Right lung (tissue), 5 donors: ENCODE results near the gene POU2F1. TPM values are rescaled to one million over a fixed set of nuclear protein-coding genes. Genes with fewer than 3 reads are reported as not detected.

ENCODE experiments used
- DNase-seq, 2 donors: peaks; one replicate each; pipeline ENCODE4 v3.0.0-alpha.2; 2013
- polyA plus RNA-seq, 5 donors: library from polyadenylated mRNA; unstranded; fragments of 120-200 nt; gene quantifications; one replicate each; pipeline versions ENCODE4 v1.2.1 to v1.2.3, GENCODE V29; 2013; ENCODE audit warnings: inconsistent platforms in 1 of 5, low replicate concordance in 1 of 5; ENCODE audit not compliant: insufficient read length in 5 of 5, insufficient read depth in 1 of 5

POU2F1 gene
- polyA plus RNA-seq, 5 donors, result 8.6 to 15.8 (median 13.6) TPM

GRCh38 chr1:167419245-167419644 lies 198.6 kb downstream of the POU2F1 start:
- DNase-seq, result no peak

DNA sequence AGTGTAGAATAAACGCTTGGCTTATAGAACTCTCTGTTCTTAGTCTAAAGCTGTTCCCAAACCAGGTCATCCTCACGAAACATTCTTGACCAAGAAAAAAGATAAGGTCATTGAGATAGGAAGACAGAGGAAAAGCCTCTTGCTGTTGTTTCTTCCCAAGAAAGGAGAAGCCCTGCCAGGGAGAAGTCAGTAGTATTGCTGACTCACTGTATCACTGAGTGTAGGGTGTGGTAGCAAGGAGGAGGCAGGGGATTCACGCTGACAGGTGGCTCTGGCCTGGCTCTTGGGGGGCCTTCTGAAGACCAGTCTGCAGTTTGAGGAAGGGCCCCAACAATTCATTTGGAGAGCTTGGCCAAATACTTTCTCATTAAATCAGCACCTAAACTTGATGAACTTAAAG lies 199.8 kb downstream of the POU2F1 start:
- no peak for DNase-seq

- DNase-seq, result no peak
These were observed 203.3 kb downstream of the POU2F1 start for GRCh38 chr1:167423684-167424619.

DNA sequence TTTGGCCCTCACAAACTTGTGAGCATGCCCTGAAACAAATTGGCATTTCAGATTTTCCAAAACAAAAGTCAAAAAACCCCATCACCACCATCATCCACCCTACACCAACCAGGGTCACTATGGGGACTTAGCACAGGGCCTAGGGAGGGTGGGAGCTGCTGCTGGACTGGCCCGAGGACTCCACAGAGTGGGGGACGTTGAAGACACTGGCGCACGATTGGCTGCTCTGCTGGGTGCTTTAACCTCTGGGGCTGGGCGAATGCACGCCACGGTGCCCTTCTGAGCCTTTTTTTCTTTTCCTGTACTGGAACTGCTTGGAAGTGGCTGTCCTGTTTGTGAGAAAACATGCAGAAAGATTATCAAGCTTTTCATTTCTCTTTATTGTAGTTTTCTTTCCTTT lies 204.8 kb downstream of the POU2F1 start:
- no peak for DNase-seq

DNA sequence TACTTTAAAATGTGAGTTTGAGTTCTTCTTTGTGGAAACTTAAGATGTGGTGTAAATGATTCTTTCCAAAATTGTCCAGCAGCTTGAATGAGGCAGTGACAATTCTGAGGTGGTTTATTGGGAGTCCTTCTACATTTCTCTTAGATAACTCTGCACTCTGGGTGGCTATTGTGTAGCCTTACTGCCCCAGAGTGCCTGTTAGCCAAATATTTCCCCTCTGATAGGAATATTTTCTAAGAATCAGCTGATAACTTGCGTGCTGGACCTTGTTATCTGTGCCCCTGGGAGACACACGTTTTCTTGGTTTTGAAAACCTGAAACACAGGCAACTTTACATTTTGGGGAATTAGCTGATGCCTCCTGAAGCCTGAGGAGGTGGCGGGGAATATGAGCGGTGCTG lies 206.0 kb downstream of the POU2F1 start:
- DNase-seq, result no peak

GRCh38 chr1:167427848-167428247 lies 207.2 kb downstream of the POU2F1 start:
- DNase-seq, result no peak

DNA sequence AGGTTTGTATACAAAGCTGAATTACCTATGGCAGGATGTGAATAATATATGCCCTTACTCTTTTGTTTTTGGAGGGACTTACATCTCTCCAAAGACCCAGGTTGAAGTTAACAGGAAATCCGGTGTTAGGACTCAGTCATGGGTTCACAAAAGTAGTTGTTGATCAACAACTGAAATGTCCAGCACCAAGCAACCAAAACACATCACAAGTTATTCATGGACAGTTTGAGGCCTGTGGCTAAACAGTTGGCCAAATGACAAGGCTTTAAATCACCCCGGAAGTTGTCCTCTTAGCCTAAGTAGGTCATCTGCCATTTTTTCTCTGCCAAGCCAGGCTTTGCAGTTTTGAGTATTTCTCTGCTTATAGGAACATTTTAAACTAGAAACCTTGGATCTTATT lies 207.7 kb downstream of the POU2F1 start:
- DNase-seq, result no peak

GRCh38 chr1:167429612-167430011 lies 208.9 kb downstream of the POU2F1 start:
- DNase-seq, result no peak

- no peak for DNase-seq
These were observed 209.6 kb downstream of the POU2F1 start for GRCh38 chr1:167430134-167430848.

- no peak for DNase-seq
These were observed 210.2 kb downstream of the POU2F1 start for GRCh38 chr1:167430849-167431242.

- no peak for DNase-seq
These were observed 210.7 kb downstream of the POU2F1 start for GRCh38 chr1:167431261-167431908.

DNA sequence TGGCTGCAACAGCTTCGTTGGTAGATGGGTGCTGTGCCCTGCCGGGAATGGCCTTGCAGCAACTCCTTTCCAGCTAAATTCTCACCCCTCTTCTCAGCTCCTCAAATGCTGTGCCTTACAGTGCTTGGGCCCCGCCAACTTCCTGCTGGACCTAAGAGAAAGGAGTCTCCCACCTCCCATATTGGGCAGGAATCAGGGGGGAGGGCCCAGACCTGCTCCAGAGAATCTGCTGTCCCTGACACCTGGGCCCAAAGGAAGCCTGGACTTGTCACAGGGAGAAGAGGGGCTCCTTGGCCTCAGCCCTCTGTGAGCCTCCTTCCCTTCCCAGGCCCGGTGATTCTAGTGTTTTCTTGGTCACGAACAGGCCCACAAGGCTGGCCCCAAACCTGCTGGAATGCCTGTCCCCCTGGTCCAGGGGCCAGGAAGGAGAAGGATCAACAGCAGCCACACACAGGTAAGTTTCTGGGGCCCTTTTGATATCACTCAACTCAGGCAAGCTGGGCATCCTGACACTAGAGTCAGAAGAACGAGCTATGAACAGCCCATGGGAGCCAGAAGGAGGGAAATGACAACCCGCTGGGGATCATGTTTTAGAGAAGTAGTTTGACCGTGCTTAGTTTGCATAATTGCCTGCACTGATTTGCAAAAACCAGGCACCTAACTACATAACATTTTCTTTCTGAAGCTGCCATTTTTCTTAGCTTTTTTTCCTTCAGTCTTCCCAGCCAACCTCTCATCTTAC lies 211.4 kb downstream of the POU2F1 start:
- DNase-seq, result no peak

DNA sequence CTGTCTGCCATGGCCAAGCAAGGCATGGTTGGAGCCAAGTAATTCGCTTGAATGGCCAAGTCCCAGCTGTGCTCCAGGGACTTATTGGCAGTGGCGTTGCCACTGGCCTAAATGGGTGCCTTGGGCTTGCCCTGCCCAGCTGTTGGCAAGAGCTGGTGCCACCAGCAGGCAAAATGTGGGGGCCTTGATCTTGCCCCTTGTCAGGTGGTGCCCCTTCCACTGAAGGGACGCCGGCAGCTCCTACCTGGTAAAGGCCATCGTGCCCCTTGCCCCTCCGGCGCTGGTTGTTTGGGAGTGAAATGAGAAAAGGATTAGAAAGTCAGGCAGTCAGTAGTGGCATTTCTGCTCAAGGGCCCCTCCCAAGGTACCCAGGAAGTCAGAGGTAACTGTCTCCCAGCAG lies 212.1 kb downstream of the POU2F1 start:
- DNase-seq, result no peak

DNA sequence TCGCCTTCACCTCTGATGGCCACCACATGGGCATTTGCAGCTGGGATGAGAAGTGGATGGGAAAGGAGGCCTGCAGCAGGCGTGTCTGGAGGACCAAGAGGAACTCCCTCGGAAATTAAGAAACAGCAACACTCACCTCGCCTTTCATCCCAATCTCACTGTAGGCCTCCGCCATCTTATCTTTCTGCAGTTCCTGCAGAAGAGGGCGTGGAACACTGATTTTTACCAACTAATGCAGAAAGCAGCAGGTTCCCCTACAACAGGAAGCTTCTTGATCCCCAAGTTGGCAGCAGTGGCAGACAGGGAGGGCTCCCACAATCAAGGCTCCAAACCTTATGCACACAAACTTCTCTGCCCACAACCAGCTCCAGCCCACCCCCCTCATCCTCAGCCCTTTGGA lies 213.2 kb downstream of the POU2F1 start:
- no peak for DNase-seq

- no peak for DNase-seq
These were observed 213.6 kb downstream of the POU2F1 start for GRCh38 chr1:167434306-167434705.

DNA sequence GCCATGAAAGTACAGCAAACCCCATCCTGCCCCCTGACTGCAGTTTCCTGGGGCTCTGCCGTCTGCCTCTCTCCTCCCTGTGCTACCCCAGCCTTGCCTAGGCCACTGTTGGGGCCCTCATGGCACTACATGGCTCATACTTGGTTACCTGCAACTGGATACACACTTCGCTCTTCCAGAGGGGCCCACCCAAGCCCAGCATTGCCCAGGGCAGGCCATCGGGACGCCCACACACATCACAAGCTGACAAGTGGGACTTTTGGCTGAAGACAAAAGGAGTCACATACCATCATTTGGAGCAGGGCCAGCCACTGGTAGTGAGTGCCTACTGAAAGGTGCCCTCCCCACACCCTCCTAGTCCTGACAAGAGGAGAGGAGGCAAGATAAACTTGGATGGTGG lies 214.8 kb downstream of the POU2F1 start:
- no peak for DNase-seq

GRCh38 chr1:167438171-167439138 lies 217.8 kb downstream of the POU2F1 start:
- DNase-seq, result no peak

DNA sequence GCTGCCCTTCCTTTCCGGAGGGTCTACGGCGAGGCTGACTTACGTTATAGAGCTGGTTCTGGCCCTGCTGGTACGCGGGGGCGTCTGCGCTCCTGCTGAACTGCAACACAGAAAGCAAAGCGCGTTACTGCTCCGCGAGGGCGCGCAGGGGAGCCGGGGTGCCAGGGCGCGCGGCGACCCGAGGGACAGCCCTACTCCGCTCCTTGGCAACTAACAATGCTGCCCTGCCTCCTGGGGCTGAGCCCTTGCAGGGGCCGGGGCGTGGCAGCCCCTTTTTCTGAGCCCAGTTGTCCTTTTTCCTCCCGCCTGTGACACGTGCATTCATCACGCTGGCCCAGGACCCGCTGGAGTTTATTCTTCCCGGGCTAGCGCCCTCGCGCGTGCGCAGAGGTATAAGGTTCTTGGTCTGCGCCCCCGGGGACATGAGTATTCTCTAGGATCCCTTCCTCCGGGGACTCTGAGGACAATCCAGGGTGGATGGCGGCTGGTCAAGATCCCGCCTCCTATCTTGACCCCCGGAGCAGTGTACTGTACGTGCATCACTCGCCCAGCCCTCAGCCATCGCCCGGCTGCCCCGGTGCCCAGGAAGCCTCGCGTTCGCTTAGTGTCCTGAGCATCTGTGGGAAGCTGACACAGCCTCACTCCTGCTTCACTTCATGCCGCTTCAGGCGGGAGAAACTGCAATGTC lies 218.8 kb downstream of the POU2F1 start:
- peak; percentile 33 to 45 for DNase-seq

DNA sequence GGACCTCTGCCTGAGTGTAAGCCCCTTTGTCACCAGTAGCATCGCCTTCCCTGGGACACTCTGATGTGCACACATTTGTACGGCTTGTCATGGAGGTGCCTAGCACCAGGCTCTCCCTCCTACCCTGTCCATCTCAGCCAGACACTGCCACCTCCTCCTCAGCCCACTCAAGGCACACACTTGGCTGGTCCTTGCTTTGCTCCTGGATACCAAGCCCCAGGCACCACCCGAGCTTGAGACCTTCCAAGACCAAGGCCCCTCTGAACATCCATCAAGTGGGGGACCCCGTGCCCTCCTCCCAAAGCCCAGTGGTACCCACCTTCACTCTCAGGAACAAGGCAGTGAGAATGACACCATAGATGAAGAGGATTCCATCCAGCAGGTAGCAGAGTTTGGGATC lies 219.7 kb downstream of the POU2F1 start:
- no peak for DNase-seq

- no peak for DNase-seq
These were observed 220.1 kb downstream of the POU2F1 start for GRCh38 chr1:167440776-167441175.
